Endothelial cell of umbilical vein (primary cell): ENCODE data around the gene TKFC. TPM values are rescaled to one million over a fixed set of nuclear protein-coding genes. Genes with fewer than 3 reads are reported as not detected.

ENCODE experiments used
- BruUV-seq: library from RNA; stranded (reverse); fragments of 400-500 nt; replicated peaks from 2 replicates; lab custom pipeline; 2021; lab: Mats Ljungman, UMichigan
- CTCF ChIA-PET: fragments of 300-600, 350-600 bp; sonication (Branson Sonifier 250); formaldehyde crosslinking; loops from one replicate; lab custom pipeline; 2021; ENCODE audit warnings: antibody characterized with exemption, inconsistent platforms; lab: Charles Lee
- POLR2A ChIA-PET: fragments of 300-600, 350-600 bp; sonication (Branson Sonifier 250); formaldehyde crosslinking; loops from one replicate; lab custom pipeline; 2021; ENCODE audit warnings: antibody characterized with exemption, inconsistent platforms; lab: Charles Lee
- DNase-seq: peaks from one replicate; pipeline ENCODE4 v3.0.0-alpha.2; 2011; ENCODE audit warnings: low read depth, low spot score
- FAIRE-seq: peaks from 2 replicates; lab custom pipeline; 2011; peaks lifted over from hg19 to GRCh38; lab: Jason Lieb, UNC
- H2AFZ ChIP-seq: 2 replicates; pipeline ENCODE4 v1.6.0; 2012; ENCODE audit warnings: low read depth, low read length, control low read depth, inconsistent platforms
- H3K27ac ChIP-seq: 2 replicates; pipeline ENCODE4 v1.5.1; 2011; ENCODE audit warnings: low read depth, mild to moderate bottlenecking, control low read depth, low read length, moderate library complexity; ENCODE audit not compliant: insufficient read depth
- H3K27me3 ChIP-seq, 2 experiments: 2 replicates each; pipeline versions ENCODE4 v1.6.0 to v1.6.1; 2011; ENCODE audit warnings: low read length in 2 of 2, mixed read lengths in 1 of 2; ENCODE audit not compliant: control insufficient read depth in 2 of 2, insufficient read depth in 2 of 2
- H3K36me3 ChIP-seq, 2 experiments: 2 replicates in 1 of 2; 3 replicates in 1 of 2; pipeline ENCODE4 v1.5.1; 2011; ENCODE audit warnings: low read length in 2 of 2, mild to moderate bottlenecking in 1 of 2, moderate library complexity in 1 of 2; ENCODE audit not compliant: control insufficient read depth in 2 of 2, insufficient read depth in 2 of 2; ENCODE audit errors: extremely low read depth in 1 of 2
- H3K4me1 ChIP-seq: 3 replicates; pipeline ENCODE4 v1.5.1; 2011; ENCODE audit warnings: mild to moderate bottlenecking, low read length; ENCODE audit not compliant: control insufficient read depth, insufficient read depth; ENCODE audit errors: extremely low read depth
- H3K4me2 ChIP-seq: 2 replicates; pipeline ENCODE4 v1.6.1; 2011; ENCODE audit warnings: low read length, control low read depth, mixed read lengths; ENCODE audit not compliant: insufficient read depth
- H3K4me3 ChIP-seq, 3 experiments: fragments of 200-600 bp in 1 of 3; sonication (generic), shearing (Covaris generic) in 1 of 3; replicated peaks in 1 of 3; 2 replicates each; pipeline ENCODE4 v1.5.1; 2011 to 2016; ENCODE audit warnings: control low read depth in 3 of 3, low read length in 3 of 3, mild to moderate bottlenecking in 2 of 3, inconsistent platforms in 1 of 3, low read depth in 1 of 3, moderate library complexity in 1 of 3; ENCODE audit not compliant: insufficient read depth in 1 of 3
- H3K79me2 ChIP-seq: 2 replicates; pipeline ENCODE4 v1.6.0; 2012; ENCODE audit warnings: low read length, inconsistent platforms; ENCODE audit not compliant: control insufficient read depth, insufficient read depth
- H3K9ac ChIP-seq: replicated peaks from 2 replicates; pipeline ENCODE3; 2011; ENCODE audit warnings: low read length, control low read depth; ENCODE audit not compliant: insufficient read depth; ENCODE audit errors: extremely low read depth
- H3K9me1 ChIP-seq: replicated peaks from 3 replicates; pipeline ENCODE4 v1.6.0; 2011; ENCODE audit warnings: mild to moderate bottlenecking, low read length; ENCODE audit not compliant: control insufficient read depth, insufficient read depth; ENCODE audit errors: extremely low read depth
- H3K9me3 ChIP-seq: replicated peaks from 2 replicates; pipeline ENCODE4 v1.5.1; 2012; ENCODE audit warnings: low read length, inconsistent platforms; ENCODE audit not compliant: control insufficient read depth, insufficient read depth
- H4K20me1 ChIP-seq: replicated peaks from 2 replicates; pipeline ENCODE3; 2011; ENCODE audit warnings: mild to moderate bottlenecking, low read length; ENCODE audit not compliant: control insufficient read depth, insufficient read depth; ENCODE audit errors: extremely low read depth
- EZH2 ChIP-seq: IDR thresholded peaks from 2 replicates; pipeline ENCODE4 v1.6.1; 2012; ENCODE audit warnings: borderline replicate concordance, low read depth, mild to moderate bottlenecking, moderate library complexity, low read length, inconsistent platforms; ENCODE audit not compliant: severe bottlenecking
- FOS ChIP-seq: IDR thresholded peaks from 2 replicates; pipeline ENCODE4 v1.6.1; 2011; ENCODE audit warnings: mild to moderate bottlenecking, low read length, moderate library complexity, borderline replicate concordance; ENCODE audit not compliant: insufficient read depth
- GATA2 ChIP-seq: IDR thresholded peaks from 2 replicates; pipeline ENCODE4 v1.7.0; 2011; ENCODE audit warnings: low read depth, mild to moderate bottlenecking, moderate library complexity, mixed read lengths, low read length; ENCODE audit not compliant: insufficient read length, insufficient read depth
- JUN ChIP-seq: IDR thresholded peaks from 2 replicates; pipeline ENCODE4 v1.6.1; 2011; ENCODE audit warnings: borderline replicate concordance, low read depth; ENCODE audit not compliant: insufficient read length, insufficient read depth
- MYC ChIP-seq: IDR thresholded peaks from one replicate; pipeline ENCODE4 v1.6.1; 2011; ENCODE audit warnings: mild to moderate bottlenecking, low read depth, low read length
- POLR2A ChIP-seq: IDR thresholded peaks from 2 replicates; pipeline ENCODE4 v1.6.1; 2012; ENCODE audit warnings: low read depth, mild to moderate bottlenecking, control low read depth, low read length
- POLR2AphosphoS5 ChIP-seq: IDR thresholded peaks from 2 replicates; pipeline ENCODE4 v1.6.1; 2012; ENCODE audit warnings: low read depth, mild to moderate bottlenecking, control low read depth, low read length, moderate library complexity; ENCODE audit not compliant: insufficient read depth
- dilution Hi-C: fragments of 300-500 bp; cut with MboI; formaldehyde crosslinking; loops from one replicate; pipeline ENCODE4 v1.15.0; 2019; ENCODE audit warnings: low sequenced_read_pairs; ENCODE audit not compliant: extremely low pct_ligation_motif_present
- intact Hi-C: fragments of 100-400 bp; cut with micrococcal nuclease; formaldehyde crosslinking; loops from one replicate; pipeline ENCODE4 v1.10.0; 2022
- polyA plus RNA-seq, 4 experiments: library from polyadenylated mRNA; depleted of rRNA in 3 of 4; stranded (reverse) in 3 of 4; unstranded in 1 of 4; fragments of >200 nt; gene quantifications; 2 replicates each; pipeline versions ENCODE4 v1.2.1 to v1.2.3, GENCODE V29; 2011 to 2012; ENCODE audit warnings: missing spikeins in 1 of 4
- total RNA-seq: library from RNA; stranded (reverse); gene quantifications from 2 replicates; pipeline ENCODE4 v1.2.3, GENCODE V29; 2021
- TF ChIP-seq, protein P1 (sequence below), 2 donors: IDR thresholded peaks; 1 replicate in 1 of 2; 2 replicates in 1 of 2; pipeline ENCODE4 v1.5.1; 2011; ENCODE audit warnings: low read length in 2 of 2, mild to moderate bottlenecking in 2 of 2, moderate library complexity in 2 of 2, control low read depth in 1 of 2, inconsistent platforms in 1 of 2, low read depth in 1 of 2; ENCODE audit not compliant: insufficient read depth in 1 of 2; ENCODE audit errors: extremely low read depth in 1 of 2
- TF ChIP-seq, protein P2 (sequence below): IDR thresholded peaks from 2 replicates; pipeline ENCODE4 v1.6.1; 2011; ENCODE audit not compliant: insufficient read depth, insufficient read length

TKFC gene
- total and polyA plus RNA-seq, 2 donors (not counting 3 experiments of a cell fraction or from before 2014, with no cell fraction given) = 30.8 to 31.7 TPM

DNA sequence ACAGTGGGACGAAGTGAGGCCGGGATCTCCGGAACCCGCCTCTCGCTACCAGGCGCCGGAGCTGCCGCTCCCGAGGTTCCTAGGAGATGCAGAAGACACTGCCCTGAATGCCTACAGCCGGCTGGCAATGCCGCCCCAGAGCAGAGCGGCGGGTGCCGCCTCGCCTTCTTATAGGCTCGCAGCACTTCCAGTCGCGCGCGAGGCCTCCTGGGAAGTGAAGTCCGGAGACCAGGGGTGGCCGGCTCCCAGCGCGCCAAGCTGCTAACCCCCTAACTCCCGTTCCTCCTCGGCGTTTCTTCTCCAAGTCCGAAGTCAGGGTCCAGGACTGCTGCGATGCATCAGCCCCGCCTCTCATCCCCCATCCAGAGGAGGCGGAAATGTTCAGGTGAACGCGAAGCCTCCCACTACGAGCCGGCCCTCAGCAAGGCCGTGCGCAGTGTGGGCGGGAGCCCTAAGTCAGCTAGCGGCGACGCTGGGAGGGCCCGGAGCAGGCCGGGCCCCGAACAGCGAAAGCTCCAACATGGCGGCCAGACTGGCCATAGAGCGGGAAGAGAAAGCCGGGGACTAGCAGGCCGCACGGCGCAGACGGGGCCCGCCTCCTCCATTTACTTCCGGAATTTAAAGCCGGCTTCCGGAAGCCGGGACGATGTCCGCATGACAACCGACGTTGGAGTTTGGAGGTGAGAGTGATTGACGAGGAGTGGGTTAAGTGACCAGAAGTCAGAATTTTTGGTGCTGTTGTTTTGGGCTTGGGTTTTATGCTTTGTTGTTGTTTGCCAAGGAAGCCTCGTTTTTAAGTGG, 28.9 kb downstream of the TKFC start, which contains the start of the genes CYB561A3 and TMEM138:
Gene CYB561A3 (minus strand): TSS at position 142 of the 801 bp plus-strand sequence. CDS start 5,169 bp downstream, outside the sequence.
Gene TMEM138 (plus strand): TSS at position 634 of the 801 bp plus-strand sequence. CDS start 2,017 bp downstream, outside the sequence.
- Histone ChIP-seq H3K9me3 (no peaks in the 10 kb centered on the region), H3K36me3 (peaks cover 0 to 12% of the 10 kb centered on the region in 2 experiments), H3K4me1 (peaks cover 18% of the 10 kb centered on the region), H4K20me1 (no peaks in the 10 kb centered on the region), H3K27ac (peak within 1 kb of the TSS; percentile 63), H2AFZ (peak within 1 kb of the TSS; percentile 63), H3K9me1 (no peaks in the 10 kb centered on the region), H3K27me3 (no peaks in the 10 kb centered on the region), H3K4me3 (peak within 1 kb of the TSS; percentile 53 to 83 (median 76)), H3K79me2 (peaks cover 26% of the 10 kb centered on the region), H3K9ac (peak within 1 kb of the TSS; percentile 86), H3K4me2 (peak within 1 kb of the TSS; percentile 84)
- intact Hi-C loops (loop anchor here (1.0 to 2.0 kb wide), 3 partner anchors 14 to 67 kb away; partner anchors contain the start of genes CPSF7, DDB1 and TKFC), dilution Hi-C loops (no loop called here)
- POLR2A ChIA-PET = interaction anchor here (0.8 to 2.3 kb wide), 9 partner anchors 13 to 31 kb away, joined by 3 to 17 read pairs (median 4); partner anchors contain the start of genes DDB1 and TKFC
- TF ChIP-seq MYC (no peak), JUN (no peak), POLR2A (peak; percentile 97), POLR2AphosphoS5 (peak; percentile 98), EZH2 (no peak), FOS (no peak), GATA2 (no peak)
- TF ChIP-seq, protein P1, sequence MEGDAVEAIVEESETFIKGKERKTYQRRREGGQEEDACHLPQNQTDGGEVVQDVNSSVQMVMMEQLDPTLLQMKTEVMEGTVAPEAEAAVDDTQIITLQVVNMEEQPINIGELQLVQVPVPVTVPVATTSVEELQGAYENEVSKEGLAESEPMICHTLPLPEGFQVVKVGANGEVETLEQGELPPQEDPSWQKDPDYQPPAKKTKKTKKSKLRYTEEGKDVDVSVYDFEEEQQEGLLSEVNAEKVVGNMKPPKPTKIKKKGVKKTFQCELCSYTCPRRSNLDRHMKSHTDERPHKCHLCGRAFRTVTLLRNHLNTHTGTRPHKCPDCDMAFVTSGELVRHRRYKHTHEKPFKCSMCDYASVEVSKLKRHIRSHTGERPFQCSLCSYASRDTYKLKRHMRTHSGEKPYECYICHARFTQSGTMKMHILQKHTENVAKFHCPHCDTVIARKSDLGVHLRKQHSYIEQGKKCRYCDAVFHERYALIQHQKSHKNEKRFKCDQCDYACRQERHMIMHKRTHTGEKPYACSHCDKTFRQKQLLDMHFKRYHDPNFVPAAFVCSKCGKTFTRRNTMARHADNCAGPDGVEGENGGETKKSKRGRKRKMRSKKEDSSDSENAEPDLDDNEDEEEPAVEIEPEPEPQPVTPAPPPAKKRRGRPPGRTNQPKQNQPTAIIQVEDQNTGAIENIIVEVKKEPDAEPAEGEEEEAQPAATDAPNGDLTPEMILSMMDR (IDR thresholded peaks at IDR 0.05; ENCODE audit: extremely low read depth in 1 of 2, insufficient read depth in 1 of 2, low read depth in 1 of 2, low read length in 2 of 2) = no peak
- TF ChIP-seq, protein P2, sequence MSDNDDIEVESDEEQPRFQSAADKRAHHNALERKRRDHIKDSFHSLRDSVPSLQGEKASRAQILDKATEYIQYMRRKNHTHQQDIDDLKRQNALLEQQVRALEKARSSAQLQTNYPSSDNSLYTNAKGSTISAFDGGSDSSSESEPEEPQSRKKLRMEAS = peak; percentile 3
- CTCF ChIA-PET = interaction anchor here (0.9 to 10.8 kb wide), 8 partner anchors 9 to 63 kb away, joined by 3 to 89 read pairs (median 4); partner anchors contain the start of gene TMEM216
- peak; percentile 90 for FAIRE-seq
- BruUV-seq = no TSS peak
- peak; percentile 94 for DNase-seq
